HG02588 (cell line): ENCODE data around the gene FAM184A.
"Not testable (repeated sequence)": the region's sequence is repeated elsewhere in the genome, so short reads cannot be mapped to it uniquely, and the experiment has no call there.

Experiments used
- ATAC-seq: cut with Tn5 transposase; IDR thresholded peaks from one replicate; pipeline ENCODE4 v1.9.1; 2021; ENCODE audit warnings: mild to moderate bottlenecking, moderate library complexity; ENCODE audit not compliant: unreplicated experiment

FAM184A gene

GRCh38 chr6:119022796-119023195 lies 55.7 kb downstream of the FAM184A start:
- ATAC-seq = no peak

DNA sequence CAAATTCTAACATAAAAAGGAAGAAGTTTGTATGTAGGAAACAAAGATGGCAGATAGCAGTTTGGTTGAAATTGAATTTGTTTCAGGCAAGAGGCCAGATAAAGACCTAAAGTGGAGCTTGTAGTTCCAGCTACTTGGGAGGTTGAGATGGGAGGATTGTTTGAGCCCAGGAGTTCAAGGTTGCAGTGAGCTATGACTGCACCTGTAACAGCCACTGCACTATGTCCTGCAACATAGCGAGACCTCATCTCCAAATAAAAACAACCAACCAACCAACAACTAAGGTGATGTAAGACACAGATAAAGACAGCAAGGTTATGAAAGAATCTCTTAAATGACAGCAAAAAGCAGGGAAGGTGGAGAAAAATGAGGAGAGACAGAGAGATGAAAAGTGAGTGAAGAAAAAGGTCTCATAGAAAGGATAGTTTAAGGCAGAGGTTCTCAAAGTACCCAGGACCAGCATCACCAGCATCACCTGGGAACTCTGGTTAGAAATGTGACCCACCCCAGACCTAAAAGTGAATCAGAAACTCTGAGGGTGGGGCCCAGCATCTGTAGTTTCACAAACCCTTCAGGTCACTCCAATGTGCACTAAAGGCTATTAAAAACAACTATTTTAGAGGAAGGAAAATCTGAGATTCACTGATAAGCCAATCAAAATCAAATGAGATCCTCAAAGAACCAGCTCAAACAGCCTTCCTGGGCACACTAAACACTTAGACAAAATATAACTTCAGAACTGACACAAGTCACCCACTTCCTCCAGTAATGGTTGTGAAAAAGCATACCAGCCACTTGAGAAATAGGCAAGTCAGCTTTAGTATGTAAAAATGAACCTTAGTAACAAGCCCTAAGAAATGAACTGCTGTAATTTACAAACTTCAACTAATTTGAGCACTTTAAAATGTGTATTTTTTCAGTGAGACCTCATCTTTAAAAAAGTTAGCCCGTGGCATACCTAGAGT lies 57.6 kb downstream of the FAM184A start:
- ATAC-seq = no peak

DNA sequence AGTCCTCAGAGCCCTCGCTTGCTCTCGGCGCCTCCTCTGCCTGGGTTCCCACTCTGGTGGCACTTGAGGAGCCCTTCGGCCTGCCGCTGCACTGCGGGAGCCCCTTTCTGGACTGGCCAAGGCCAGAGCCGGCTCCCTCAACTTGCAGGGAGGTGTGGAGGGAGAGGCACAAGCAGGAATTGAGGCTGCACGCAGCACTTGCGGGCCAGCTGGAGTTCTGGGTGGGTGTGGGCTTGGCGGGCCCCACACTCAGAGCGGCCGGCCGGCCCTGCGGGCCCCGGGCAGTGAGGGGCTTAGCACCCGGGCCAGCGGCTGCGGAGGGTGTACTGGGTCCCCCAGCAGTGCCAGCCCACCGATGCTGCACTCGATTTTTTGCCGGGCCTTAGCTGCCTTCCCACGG lies 63.3 kb downstream of the FAM184A start:
- ATAC-seq = not testable (repeated sequence)

- ATAC-seq = no peak
These were observed 65.9 kb downstream of the FAM184A start for GRCh38 chr6:119012521-119012920.

GRCh38 chr6:119009266-119009665 lies 69.2 kb downstream of the FAM184A start:
- ATAC-seq = not testable (repeated sequence)

GRCh38 chr6:119006974-119007373 lies 71.5 kb downstream of the FAM184A start:
- no peak for ATAC-seq

- no peak for ATAC-seq
These were observed 76.4 kb downstream of the FAM184A start for GRCh38 chr6:119002069-119002468.

DNA sequence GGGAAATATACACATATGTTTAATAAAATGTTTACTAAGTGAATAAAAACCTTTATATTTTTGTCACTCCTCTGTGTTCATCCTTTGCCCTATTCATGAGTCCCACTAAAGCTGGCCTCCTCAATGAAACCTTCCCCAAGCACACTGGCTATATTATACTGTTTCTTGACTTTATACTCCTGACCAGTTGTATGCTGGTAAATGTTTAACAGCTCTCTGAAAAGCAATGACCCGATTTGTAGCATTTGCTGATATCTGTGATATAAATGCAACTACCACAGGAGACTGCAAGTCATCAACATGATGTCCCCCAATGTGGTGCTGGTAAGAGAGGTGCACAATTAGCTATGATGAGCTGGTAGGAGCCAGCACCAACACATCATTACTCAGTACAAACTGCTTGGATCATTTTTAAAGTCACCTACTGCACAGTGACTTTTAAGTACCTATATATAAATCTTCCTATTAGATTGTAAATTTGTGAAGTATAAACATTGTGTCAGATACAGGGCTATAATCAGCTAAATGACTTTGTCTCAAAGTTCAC lies 78.9 kb downstream of the FAM184A start:
- no peak for ATAC-seq

DNA sequence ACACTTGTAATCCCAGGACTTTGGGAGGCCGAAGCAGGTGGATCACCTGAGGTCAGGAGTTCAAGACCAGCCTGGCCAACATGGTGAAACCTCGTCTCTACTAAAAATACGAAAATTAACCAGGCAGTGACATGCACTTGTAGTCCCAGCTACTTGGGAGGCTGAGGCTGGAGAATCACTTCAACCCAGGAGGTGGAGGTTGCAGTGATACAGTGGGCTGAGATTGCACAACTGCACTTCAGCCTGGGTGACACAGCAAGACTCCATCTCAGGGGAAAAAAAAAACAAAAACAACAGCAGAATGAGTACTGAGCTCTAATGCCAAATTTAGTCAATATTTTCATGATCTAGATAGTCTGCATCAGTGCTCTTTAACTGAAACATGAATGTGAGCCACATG lies 81.0 kb downstream of the FAM184A start:
- ATAC-seq = not testable (repeated sequence)

- ATAC-seq = no peak
These were observed 82.1 kb downstream of the FAM184A start for GRCh38 chr6:118996289-118996820.

DNA sequence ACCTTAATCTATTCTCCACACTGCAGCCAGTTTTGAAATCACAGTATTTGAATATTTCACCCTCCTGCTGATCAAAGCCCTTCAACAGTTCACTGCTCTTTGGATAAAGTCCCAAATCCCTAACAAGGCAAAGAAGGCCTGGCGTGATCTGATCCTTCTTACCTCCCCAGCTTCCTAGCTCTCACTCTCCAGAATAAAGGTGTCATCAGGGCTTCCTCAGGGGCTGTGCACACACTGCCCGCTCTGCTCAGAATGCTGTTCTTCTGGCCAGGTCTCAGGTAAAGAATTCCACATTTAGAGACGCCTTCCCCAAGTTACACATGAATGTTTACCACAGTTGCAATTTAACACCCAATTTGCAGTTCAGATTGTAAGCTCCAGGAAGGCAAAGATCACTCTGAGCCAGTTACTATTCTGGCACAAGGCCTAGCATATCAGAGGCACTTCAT lies 84.6 kb downstream of the FAM184A start:
- no peak for ATAC-seq

GRCh38 chr6:118993358-118993757 lies 85.1 kb downstream of the FAM184A start:
- ATAC-seq = no peak

GRCh38 chr6:118992186-118992795 lies 86.2 kb downstream of the FAM184A start:
- ATAC-seq = no peak

- no peak for ATAC-seq
These were observed 92.2 kb downstream of the FAM184A start for GRCh38 chr6:118986312-118986711.

GRCh38 chr6:118985123-118985830 lies 93.2 kb downstream of the FAM184A start:
- ATAC-seq = no peak

DNA sequence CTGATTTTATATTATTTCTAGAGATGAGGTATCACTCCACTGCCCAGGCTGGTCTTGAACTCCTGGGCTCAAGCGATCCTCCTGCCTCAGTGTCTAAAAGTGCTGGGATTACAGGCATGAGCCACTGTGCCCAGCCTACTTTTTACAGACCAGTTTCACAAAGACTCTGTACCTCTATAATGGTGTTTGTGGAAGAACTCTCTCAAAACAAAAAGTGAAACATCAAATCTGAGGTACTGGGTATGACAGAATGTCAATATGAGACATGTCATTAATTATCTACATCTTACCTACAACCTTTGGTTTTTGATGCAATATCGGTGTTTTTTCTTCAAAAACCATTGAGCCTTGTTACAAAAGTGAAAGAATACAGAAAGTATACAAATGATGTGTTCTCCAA lies 94.1 kb downstream of the FAM184A start:
- no peak for ATAC-seq

GRCh38 chr6:118982575-118982911 lies 95.9 kb downstream of the FAM184A start:
- ATAC-seq = no peak

DNA sequence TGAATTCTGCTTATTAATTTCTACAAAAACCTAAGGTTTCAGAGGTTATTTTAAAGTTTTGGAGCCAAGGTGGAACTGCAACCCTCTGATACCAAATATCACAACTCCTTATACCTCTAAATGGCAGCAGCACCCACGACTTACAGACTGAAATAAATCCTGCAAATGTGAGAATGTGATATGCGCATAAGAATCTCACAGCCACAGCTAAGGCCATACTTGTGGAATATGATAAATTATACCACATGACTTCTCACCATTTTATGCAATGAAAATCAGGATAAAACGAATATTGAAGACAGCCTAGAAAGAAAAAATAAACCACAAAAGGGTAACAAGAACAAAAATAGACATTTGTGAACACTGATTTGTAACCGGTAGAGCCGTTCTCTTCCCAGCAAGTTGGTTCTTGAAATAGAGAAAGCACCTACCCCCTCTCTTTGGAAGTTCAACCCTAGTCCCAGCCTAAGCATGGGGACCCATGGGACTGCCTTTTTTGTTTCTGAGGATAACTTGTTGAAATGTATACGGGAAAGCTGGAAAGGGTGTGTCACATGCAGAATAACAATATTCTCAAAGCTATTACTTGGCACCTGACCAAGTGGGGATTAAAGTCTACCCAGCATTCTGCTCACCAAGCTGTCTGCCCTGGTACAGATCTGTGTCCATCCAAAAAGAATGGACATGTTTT lies 96.4 kb downstream of the FAM184A start:
- no peak for ATAC-seq

DNA sequence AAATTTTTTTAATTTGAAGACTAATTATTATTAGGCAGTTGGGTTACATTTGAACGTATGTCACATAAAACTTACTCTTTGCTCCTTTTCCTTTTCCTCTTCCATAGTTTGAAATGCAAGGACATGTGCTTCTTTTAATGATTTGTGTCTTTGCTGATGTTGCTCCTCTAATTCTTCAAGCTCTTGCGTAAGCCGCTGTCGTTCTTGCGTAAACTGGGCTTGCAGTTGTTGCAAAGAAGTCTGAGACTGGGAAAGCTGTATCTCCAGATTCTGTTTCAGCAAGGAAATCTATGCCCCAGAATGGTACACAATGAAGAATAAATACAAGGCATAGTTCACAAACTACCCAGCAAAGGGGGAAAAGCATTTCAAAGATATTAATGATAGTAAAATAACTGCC lies 98.4 kb downstream of the FAM184A start:
- no peak for ATAC-seq

DNA sequence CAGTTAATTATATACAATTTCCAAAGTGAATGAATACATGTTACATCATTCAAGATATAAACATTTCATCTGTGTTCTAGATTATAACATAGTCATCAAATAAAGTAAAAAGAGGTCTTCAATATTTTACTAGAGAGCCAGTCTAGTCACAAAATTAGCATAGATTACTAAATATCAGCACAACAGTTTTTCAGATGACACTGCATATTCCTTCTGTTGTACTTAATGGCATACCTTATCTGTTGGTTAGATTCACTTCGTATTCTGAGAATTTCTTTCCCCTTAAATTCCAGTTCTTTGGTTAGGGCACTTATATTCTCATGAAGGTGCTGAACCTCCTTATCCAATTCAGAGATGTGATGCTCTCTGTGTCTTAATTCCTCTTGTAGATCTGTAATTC lies 103.7 kb downstream of the FAM184A start:
- no peak for ATAC-seq
